NCI-H345 treated with DMSO at 0.1 percent for 48 hours (cell line): Measurements from ENCODE around the gene MAP7.

ENCODE experiments used
- DNase-seq: peaks from one replicate; lab custom pipeline; 2025; ENCODE audit not compliant: unreplicated experiment; lab: John Stamatoyannopoulos, UW

The MAP7 gene

GRCh38 chr6:136343275-136343674 is 206.9 kb downstream of the MAP7 start:
- no peak for DNase-seq

- no peak for DNase-seq
Measured at GRCh38 chr6:136341967-136342366, 208.3 kb downstream of the MAP7 start.

- DNase-seq, result no peak
Measured at GRCh38 chr6:136341367-136341766, 208.9 kb downstream of the MAP7 start.

- no peak for DNase-seq
Measured at GRCh38 chr6:136338486-136338885, 211.7 kb downstream of the MAP7 start.

GRCh38 chr6:136337606-136338005 is 212.6 kb downstream of the MAP7 start:
- no peak for DNase-seq

- no peak for DNase-seq
Measured at GRCh38 chr6:136337121-136337520, 213.1 kb downstream of the MAP7 start.

GRCh38 chr6:136335736-136336363 is 214.4 kb downstream of the MAP7 start:
- no peak for DNase-seq

GRCh38 chr6:136334853-136335252 is 215.4 kb downstream of the MAP7 start:
- no peak for DNase-seq

GRCh38 chr6:136334465-136334846 is 215.8 kb downstream of the MAP7 start:
- no peak for DNase-seq

- no peak for DNase-seq
Measured at GRCh38 chr6:136333824-136334464, 216.3 kb downstream of the MAP7 start.

GRCh38 chr6:136331461-136331860 is 218.8 kb downstream of the MAP7 start:
- DNase-seq, result no peak

- DNase-seq, result no peak
Measured at GRCh38 chr6:136330634-136331033, 219.6 kb downstream of the MAP7 start.

- peak; percentile 41 for DNase-seq
Measured at GRCh38 chr6:136326038-136326553, 224.1 kb downstream of the MAP7 start.

GRCh38 chr6:136324686-136325380 is 225.4 kb downstream of the MAP7 start:
- no peak for DNase-seq

GRCh38 chr6:136323431-136324112 is 226.7 kb downstream of the MAP7 start:
- no peak for DNase-seq

- DNase-seq, result no peak
Measured at GRCh38 chr6:136319732-136320131, 230.5 kb downstream of the MAP7 start.

GRCh38 chr6:136318676-136319075 is 231.5 kb downstream of the MAP7 start:
- DNase-seq, result no peak

- DNase-seq, result no peak
Measured at GRCh38 chr6:136317971-136318370, 232.3 kb downstream of the MAP7 start.

GRCh38 chr6:136317021-136317694 is 233.1 kb downstream of the MAP7 start:
- peak; percentile 74 for DNase-seq

- DNase-seq, result no peak
Measured at GRCh38 chr6:136315594-136315993, 234.6 kb downstream of the MAP7 start.

GRCh38 chr6:136312975-136313374 is 237.2 kb downstream of the MAP7 start:
- DNase-seq, result no peak
